GM23248 (cell line): ENCODE measurements around the gene CD22. TPM values are rescaled to one million over a fixed set of nuclear protein-coding genes. Genes with fewer than 3 reads are reported as not detected.

Source experiments
- DNase-seq: peaks from one replicate; pipeline ENCODE4 v3.0.0-alpha.2; 2015
- H2AFZ ChIP-seq: fragments of 200-600 bp; sonication (generic); 2 replicates; pipeline ENCODE4 v1.6.1; 2016; ENCODE audit warnings: antibody characterized with exemption
- H3F3A ChIP-seq: fragments of 200-600 bp; sonication (generic); 2 replicates; pipeline ENCODE4 v1.6.1; 2016; ENCODE audit warnings: mild to moderate bottlenecking, antibody characterized with exemption, mixed run types; ENCODE audit not compliant: insufficient read depth
- H3K27ac ChIP-seq: fragments of 200-600 bp; sonication (generic); 2 replicates; pipeline ENCODE4 v1.5.1; 2016; ENCODE audit warnings: mild to moderate bottlenecking
- H3K27me3 ChIP-seq: fragments of 200-600 bp; sonication (generic); replicated peaks from 2 replicates; pipeline ENCODE4 v1.6.1; 2016; ENCODE audit warnings: mild to moderate bottlenecking; ENCODE audit not compliant: insufficient read depth
- H3K36me3 ChIP-seq: fragments of 200-600 bp; sonication (generic); 2 replicates; pipeline ENCODE4 v1.6.1; 2016; ENCODE audit warnings: low read depth, mild to moderate bottlenecking
- H3K4me1 ChIP-seq: fragments of 200-600 bp; sonication (generic); 2 replicates; pipeline ENCODE4 v1.6.1; 2016; ENCODE audit warnings: mild to moderate bottlenecking; ENCODE audit not compliant: insufficient read depth
- H3K4me2 ChIP-seq: fragments of 200-600 bp; sonication (generic); one replicate; pipeline ENCODE4 v1.6.1; 2016; ENCODE audit warnings: mild to moderate bottlenecking; ENCODE audit not compliant: unreplicated experiment
- H3K4me3 ChIP-seq: fragments of 200-600 bp; sonication (generic); 2 replicates; pipeline ENCODE4 v1.5.1; 2016; ENCODE audit warnings: mild to moderate bottlenecking
- H3K79me2 ChIP-seq: fragments of 200-600 bp; sonication (generic); 2 replicates; pipeline ENCODE4 v1.6.1; 2016; ENCODE audit warnings: mild to moderate bottlenecking; ENCODE audit not compliant: insufficient read depth
- H3K9ac ChIP-seq: fragments of 200-600 bp; sonication (generic); 2 replicates; pipeline ENCODE4 v1.6.1; 2016; ENCODE audit warnings: mild to moderate bottlenecking
- H3K9me2 ChIP-seq: fragments of 200-600 bp; sonication (generic); 2 replicates; pipeline ENCODE4 v1.6.1; 2016; ENCODE audit warnings: mixed run types, mild to moderate bottlenecking, moderate library complexity; ENCODE audit not compliant: insufficient read depth
- H3K9me3 ChIP-seq: fragments of 200-600 bp; sonication (generic); one replicate; pipeline ENCODE4 v1.6.1; 2017; ENCODE audit warnings: low read depth
- H4K20me1 ChIP-seq: fragments of 200-600 bp; sonication (generic); 2 replicates; pipeline ENCODE4 v1.6.0; 2016; ENCODE audit not compliant: insufficient read depth
- EZH2 ChIP-seq: fragments of 200-600 bp; sonication (generic); IDR thresholded peaks from 2 replicates; pipeline ENCODE4 v1.6.1; 2018; ENCODE audit warnings: antibody characterized with exemption, mild to moderate bottlenecking; ENCODE audit not compliant: insufficient read depth, poor library complexity, severe bottlenecking
- EZH2phosphoT487 ChIP-seq: fragments of 200-600 bp; sonication (generic); IDR thresholded peaks from 2 replicates; pipeline ENCODE4 v1.6.1; 2018; ENCODE audit warnings: antibody characterized with exemption, moderate library complexity, mild to moderate bottlenecking, low read depth; ENCODE audit not compliant: insufficient read depth
- WGBS, 2 experiments: methylation state at CpG; one replicate each; pipeline ENCODE4 v1.1.6; 2015 to 2017; ENCODE audit warnings: low lambda C conversion rate in 2 of 2, low coverage in 1 of 2; ENCODE audit errors: missing lambda C conversion rate in 2 of 2; 5-methylcytosine and 5-hydroxymethylcytosine counted together
- in situ Hi-C: fragments of 300-500 bp; cut with MboI; formaldehyde crosslinking; loops from 2 replicates; pipeline ENCODE4 v1.15.0; 2020
- polyA plus RNA-seq: library from polyadenylated mRNA; unstranded; fragments of >200 nt; fragmentation: Nextera tagmentation; extraction: Ambion mirVana; gene quantifications from 2 replicates; pipeline ENCODE4 v1.2.1, GENCODE V29; 2016
- total RNA-seq: library from RNA; depleted of rRNA; stranded (reverse); fragments of >200 nt; shearing (Covaris generic); gene quantifications from 2 replicates; pipeline ENCODE4 v1.2.3, GENCODE V29; 2014

Gene CD22
- total and polyA plus RNA-seq, 2 experiments from 2014 or later, result 0.28 TPM; not detected in 1

GRCh38 chr19:35287713-35288112 is 41.3 kb upstream of the CD22 start:
- H3K4me1 ChIP-seq, result no peaks in the 10 kb centered on the region
- TF ChIP-seq EZH2phosphoT487, result no peak
- no peak for TF ChIP-seq EZH2
- in situ Hi-C loops, result no loop called here
- H3K79me2 ChIP-seq, result no peaks in the 10 kb centered on the region
- H3K9ac ChIP-seq, result no peak overlapping the region
- no peak overlapping the region for H2AFZ ChIP-seq
- no peaks in the 10 kb centered on the region for H3K9me3 ChIP-seq
- DNase-seq, result no peak
- no peaks in the 10 kb centered on the region for H3F3A ChIP-seq
- no peaks in the 10 kb centered on the region for H3K36me3 ChIP-seq
- H3K27me3 ChIP-seq, result peaks cover 9% of the 10 kb centered on the region
- H3K9me2 ChIP-seq, result no peaks in the 10 kb centered on the region
- no peaks in the 10 kb centered on the region for H4K20me1 ChIP-seq
- H3K4me3 ChIP-seq, result no peak overlapping the region
- no peak overlapping the region for H3K27ac ChIP-seq
- WGBS, 2 experiments, result 54 to 55% methylated on average over 10 of the region's 10 CpGs
- no peak overlapping the region for H3K4me2 ChIP-seq

GRCh38 chr19:35288331-35288730 is 40.7 kb upstream of the CD22 start:
- H3K4me3 ChIP-seq, result no peak overlapping the region
- no peaks in the 10 kb centered on the region for H3K36me3 ChIP-seq
- no peak for TF ChIP-seq EZH2phosphoT487
- TF ChIP-seq EZH2, result no peak
- in situ Hi-C loops, result no loop called here
- DNase-seq, result no peak
- H3K27ac ChIP-seq, result no peak overlapping the region
- no peak overlapping the region for H3K9ac ChIP-seq
- no peaks in the 10 kb centered on the region for H3K4me1 ChIP-seq
- no peaks in the 10 kb centered on the region for H4K20me1 ChIP-seq
- H3K27me3 ChIP-seq, result peaks cover 13% of the 10 kb centered on the region
- H2AFZ ChIP-seq, result no peak overlapping the region
- H3K9me3 ChIP-seq, result no peaks in the 10 kb centered on the region
- no peaks in the 10 kb centered on the region for H3K9me2 ChIP-seq
- no peak overlapping the region for H3K4me2 ChIP-seq
- WGBS, 2 experiments, result 25 to 47% methylated on average over 2 of the region's 2 CpGs
- H3F3A ChIP-seq, result no peaks in the 10 kb centered on the region
- no peaks in the 10 kb centered on the region for H3K79me2 ChIP-seq

- Histone ChIP-seq H3K79me2 (no peaks in the 10 kb centered on the region), H3K4me1 (no peaks in the 10 kb centered on the region), H3K27me3 (peaks cover 19% of the 10 kb centered on the region), H4K20me1 (no peaks in the 10 kb centered on the region), H3K36me3 (no peaks in the 10 kb centered on the region), H3K9me3 (no peaks in the 10 kb centered on the region), H3K27ac (no peak overlapping the region), H3F3A (no peaks in the 10 kb centered on the region), H3K9ac (no peak overlapping the region), H3K4me2 (no peak overlapping the region), H3K4me3 (no peak overlapping the region), H2AFZ (no peak overlapping the region), H3K9me2 (no peaks in the 10 kb centered on the region)
- no peak for DNase-seq
- TF ChIP-seq EZH2 (no peak), EZH2phosphoT487 (no peak)
- WGBS, 2 experiments, result 46 to 51% methylated on average over 5 of the region's 5 CpGs
- in situ Hi-C loops, result no loop called here
Measured at GRCh38 chr19:35288906-35289305, 40.1 kb upstream of the CD22 start.

DNA sequence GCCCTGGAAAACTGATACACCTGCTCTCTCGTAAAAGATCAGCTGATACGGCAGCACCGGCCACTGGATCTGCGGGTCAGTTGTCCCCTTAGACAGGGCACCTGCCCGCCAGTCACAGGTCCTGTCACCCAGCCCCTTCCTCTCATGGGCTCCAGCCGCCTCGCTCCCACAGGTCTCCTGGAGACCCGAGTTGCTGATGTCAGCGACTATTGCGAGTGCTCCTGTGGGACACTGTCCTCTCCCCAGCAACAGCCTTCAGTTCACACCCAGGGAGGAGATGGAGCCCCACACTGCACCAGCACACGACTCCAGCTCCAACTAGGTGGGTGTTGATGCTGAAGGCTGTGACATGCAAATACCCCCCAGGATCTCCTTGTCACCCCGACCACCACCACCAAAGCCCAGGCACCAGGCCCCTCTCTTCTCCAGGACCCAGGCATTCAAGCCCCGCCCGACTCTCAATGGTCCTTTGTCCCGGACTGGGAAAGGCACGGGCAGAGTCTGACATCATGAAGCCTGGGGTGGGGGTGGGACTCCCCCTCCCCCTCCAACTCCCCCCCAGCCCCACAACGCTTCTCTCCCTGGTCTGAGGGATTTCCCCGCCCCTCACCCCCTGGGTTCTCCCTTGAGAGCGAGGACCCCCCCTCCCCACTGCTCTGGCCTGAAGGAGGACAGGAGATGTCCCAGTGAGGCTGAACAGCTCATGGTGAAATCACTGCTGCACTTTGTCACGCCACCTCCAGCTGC is 38.4 kb upstream of the CD22 start:
- Histone ChIP-seq H3F3A (no peaks in the 10 kb centered on the region), H3K4me3 (no peak overlapping the region), H3K27ac (no peak overlapping the region), H3K4me1 (peaks cover 8% of the 10 kb centered on the region; the same call in 1 of the 2 replicates), H3K9ac (no peak overlapping the region), H4K20me1 (no peaks in the 10 kb centered on the region), H3K9me2 (no peaks in the 10 kb centered on the region), H3K9me3 (no peaks in the 10 kb centered on the region), H3K27me3 (peaks cover 32% of the 10 kb centered on the region), H3K79me2 (no peaks in the 10 kb centered on the region), H3K36me3 (no peaks in the 10 kb centered on the region), H3K4me2 (no peak overlapping the region), H2AFZ (no peak overlapping the region)
- TF ChIP-seq EZH2 (no peak), EZH2phosphoT487 (no peak)
- WGBS, 2 experiments, result 61 to 62% methylated on average over 14 to 20 of the region's 20 CpGs
- in situ Hi-C loops, result no loop called here
- no peak for DNase-seq
